H9 (cell line): Measurements from ENCODE around the gene GRIN2A. TPM values are rescaled to one million over a fixed set of nuclear protein-coding genes. Genes with fewer than 3 reads are reported as not detected.

Source experiments
- DNase-seq: peaks from one replicate; pipeline ENCODE4 v3.0.0-alpha.2; 2017
- H2AFZ ChIP-seq: one replicate; pipeline ENCODE4 v1.6.1; 2013; ENCODE audit warnings: mild to moderate bottlenecking, low read length, control low read depth, moderate library complexity
- H2AK5ac ChIP-seq: 2 replicates; pipeline ENCODE4 v1.6.1; 2013; ENCODE audit warnings: low read length, control low read depth, mixed read lengths; ENCODE audit not compliant: insufficient read length
- H2BK120ac ChIP-seq: one replicate; pipeline ENCODE4 v1.6.1; 2013; ENCODE audit warnings: low read depth, mild to moderate bottlenecking, low read length, control low read depth, inconsistent platforms; ENCODE audit not compliant: poor library complexity, severe bottlenecking
- H2BK12ac ChIP-seq: 2 replicates; pipeline ENCODE4 v1.6.1; 2013; ENCODE audit warnings: low read length, control low read depth, mixed read lengths, low read depth; ENCODE audit not compliant: insufficient read length
- H2BK15ac ChIP-seq: 2 replicates; pipeline ENCODE4 v1.6.1; 2013; ENCODE audit warnings: low read depth, low read length, control low read depth
- H2BK20ac ChIP-seq: one replicate; pipeline ENCODE4 v1.6.1; 2013; ENCODE audit warnings: low read depth, mild to moderate bottlenecking, low read length, control low read depth, inconsistent platforms; ENCODE audit not compliant: poor library complexity, severe bottlenecking
- H2BK5ac ChIP-seq: 2 replicates; pipeline ENCODE4 v1.6.1; 2013; ENCODE audit warnings: low read length, control low read depth, mixed read lengths; ENCODE audit not compliant: insufficient read length
- H3K14ac ChIP-seq: 2 replicates; pipeline ENCODE4 v1.6.1; 2013; ENCODE audit warnings: low read length, control low read depth; ENCODE audit not compliant: insufficient read depth
- H3K18ac ChIP-seq: 2 replicates; pipeline ENCODE4 v1.6.1; 2013; ENCODE audit warnings: low read depth, mild to moderate bottlenecking, mixed read lengths, low read length, control low read depth; ENCODE audit not compliant: insufficient read length
- H3K23ac ChIP-seq: 2 replicates; pipeline ENCODE4 v1.6.1; 2013; ENCODE audit warnings: low read length, control low read depth, mixed read lengths, low read depth; ENCODE audit not compliant: insufficient read length
- H3K23me2 ChIP-seq: 2 replicates; pipeline ENCODE4 v1.6.1; 2013; ENCODE audit warnings: low read depth, mild to moderate bottlenecking, mixed read lengths, low read length, control low read depth; ENCODE audit not compliant: insufficient read length, poor library complexity, severe bottlenecking
- H3K27ac ChIP-seq: 2 replicates; pipeline ENCODE4 v1.5.1; 2013; ENCODE audit warnings: low read length, control low read depth, mixed read lengths, low read depth; ENCODE audit not compliant: insufficient read length
- H3K27me3 ChIP-seq: 2 replicates; pipeline ENCODE4 v1.6.1; 2013; ENCODE audit warnings: low read length, control low read depth, inconsistent platforms; ENCODE audit not compliant: insufficient read depth
- H3K4ac ChIP-seq: 2 replicates; pipeline ENCODE4 v1.6.1; 2013; ENCODE audit warnings: low read depth, mild to moderate bottlenecking, control low read depth, inconsistent platforms, low read length, moderate library complexity
- H3K4me1 ChIP-seq: 2 replicates; pipeline ENCODE4 v1.6.1; 2013; ENCODE audit warnings: low read length, control low read depth, inconsistent platforms; ENCODE audit not compliant: insufficient read depth
- H3K4me2 ChIP-seq: 2 replicates; pipeline ENCODE4 v1.6.1; 2013; ENCODE audit warnings: low read length, control low read depth, mixed read lengths; ENCODE audit not compliant: insufficient read length, insufficient read depth
- H3K56ac ChIP-seq: 2 replicates; pipeline ENCODE4 v1.6.1; 2013; ENCODE audit warnings: low read depth, mild to moderate bottlenecking, mixed read lengths, low read length, control low read depth; ENCODE audit not compliant: insufficient read length
- H3K79me1 ChIP-seq: 2 replicates; pipeline ENCODE4 v1.6.1; 2013; ENCODE audit warnings: low read depth, mild to moderate bottlenecking, moderate library complexity, low read length, control low read depth, inconsistent platforms; ENCODE audit not compliant: insufficient read depth, poor library complexity, severe bottlenecking
- H3K79me2 ChIP-seq: 2 replicates; pipeline ENCODE4 v1.6.1; 2013; ENCODE audit warnings: low read length, control low read depth, inconsistent platforms; ENCODE audit not compliant: insufficient read depth
- H3K9ac ChIP-seq: 2 replicates; pipeline ENCODE4 v1.6.1; 2013; ENCODE audit warnings: low read length, control low read depth, mixed read lengths; ENCODE audit not compliant: insufficient read length; ENCODE audit errors: extremely low read depth
- H3K9me3 ChIP-seq: one replicate; pipeline ENCODE4 v1.6.1; 2013; ENCODE audit warnings: low read depth, low read length, inconsistent platforms; ENCODE audit not compliant: control insufficient read depth
- H3T11ph ChIP-seq: one replicate; pipeline ENCODE4 v1.6.1; 2013; ENCODE audit warnings: mild to moderate bottlenecking, low read length, control low read depth, inconsistent platforms
- H4K20me1 ChIP-seq: one replicate; pipeline ENCODE4 v1.6.1; 2013; ENCODE audit not compliant: control insufficient read depth, insufficient read length, insufficient read depth
- H4K5ac ChIP-seq: 2 replicates; pipeline ENCODE4 v1.6.1; 2013; ENCODE audit warnings: low read depth, mild to moderate bottlenecking, mixed read lengths, low read length, control low read depth; ENCODE audit not compliant: insufficient read length
- H4K8ac ChIP-seq: replicated peaks from 2 replicates; pipeline ENCODE4 v1.6.1; 2013; ENCODE audit warnings: low read length, control low read depth, mixed read lengths, low read depth; ENCODE audit not compliant: insufficient read length
- H4K91ac ChIP-seq: 2 replicates; pipeline ENCODE4 v1.6.1; 2013; ENCODE audit warnings: low read depth, mild to moderate bottlenecking, moderate library complexity, mixed read lengths, low read length, control low read depth; ENCODE audit not compliant: insufficient read length
- H3K27ac Mint-ChIP-seq, 3 experiments: 2 replicates in 2 of 3; 3 replicates in 1 of 3; pipeline ENCODE4 v1.8.0; 2020 to 2021; ENCODE audit warnings: mixed read lengths in 3 of 3, mild to moderate bottlenecking in 1 of 3, moderate library complexity in 1 of 3
- H3K27me3 Mint-ChIP-seq: 2 replicates; pipeline ENCODE4 v1.8.0; 2021; ENCODE audit warnings: low read depth, mild to moderate bottlenecking, moderate library complexity, mixed read lengths
- H3K36me3 Mint-ChIP-seq, 3 experiments: 2 replicates in 2 of 3; 3 replicates in 1 of 3; pipeline ENCODE4 v1.8.0; 2020 to 2021; ENCODE audit warnings: low read depth in 3 of 3, mixed read lengths in 3 of 3; ENCODE audit not compliant: insufficient read depth in 1 of 3
- H3K4me1 Mint-ChIP-seq, 2 experiments: 2 replicates each; pipeline ENCODE4 v1.8.0; 2020; ENCODE audit warnings: mixed read lengths in 2 of 2
- H3K4me3 Mint-ChIP-seq, 2 experiments: 2 replicates in 1 of 2; 3 replicates in 1 of 2; pipeline ENCODE4 v1.8.0; 2020 to 2021; ENCODE audit warnings: mild to moderate bottlenecking in 2 of 2, mixed read lengths in 2 of 2, moderate library complexity in 1 of 2
- H3K9me3 Mint-ChIP-seq, 2 experiments: 2 replicates in 1 of 2; 3 replicates in 1 of 2; pipeline ENCODE4 v1.8.0; 2020; ENCODE audit warnings: mild to moderate bottlenecking in 2 of 2, mixed read lengths in 2 of 2, moderate library complexity in 1 of 2
- WGBS: extraction: QIAGEN DNeasy Blood & Tissue Kit; methylation state at CpG from one replicate; pipeline ENCODE4 v1.1.7; 2013; ENCODE audit warnings: missing lambda C conversion rate, low lambda C conversion rate, mixed read lengths; ENCODE audit not compliant: insufficient read length; ENCODE audit errors: extremely low coverage; 5-methylcytosine and 5-hydroxymethylcytosine counted together
- total RNA-seq: library from RNA; stranded (reverse); gene quantifications from 2 replicates; pipeline ENCODE4 v1.2.1, GENCODE V29; 2021
- TF ChIP-seq, protein P1 (sequence below): fragments of 200-600 bp; sonication (generic); conservative IDR thresholded peaks from 3 replicates; pipeline ENCODE4 v1.8.0; 2021; ENCODE audit warnings: antibody characterized with exemption, mild to moderate bottlenecking

The GRIN2A gene
- total RNA-seq, 1 experiment from 2014 or later, result 1.5 TPM

DNA sequence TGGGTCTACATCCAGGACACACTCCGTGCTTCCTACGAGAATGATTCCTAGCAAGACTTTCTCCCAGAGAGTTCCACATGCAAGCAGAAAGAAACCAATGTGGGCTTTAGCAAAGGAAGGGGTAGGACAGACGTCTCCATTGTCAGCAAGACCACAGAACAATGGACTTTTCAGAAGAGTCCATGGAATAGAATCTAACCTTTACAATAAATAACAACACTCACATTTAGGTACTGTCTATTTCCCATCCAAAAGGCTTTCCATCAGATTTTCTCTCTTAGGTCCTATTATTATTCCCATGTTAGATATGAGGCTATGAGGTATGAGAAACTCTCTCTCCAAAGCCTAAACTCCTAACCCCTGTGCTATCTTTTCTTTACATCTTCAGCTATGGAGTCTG lies 360.9 kb downstream of the GRIN2A start:
- Histone ChIP-seq H4K8ac (no peak overlapping the region), H4K91ac (no peak overlapping the region), H3K9ac (no peak overlapping the region), H2AFZ (no peak overlapping the region), H3K27ac (no peak overlapping the region), H3K4me2 (peak overlapping the region; percentile 44), H2BK12ac (no peak overlapping the region), H2BK120ac (no peak overlapping the region), H2BK15ac (no peak overlapping the region), H3T11ph (no peak overlapping the region), H3K4ac (no peak overlapping the region), H3K56ac (no peak overlapping the region), H3K14ac (no peak overlapping the region), H2BK20ac (no peak overlapping the region), H4K20me1 (no peaks in the 10 kb centered on the region), H3K27me3 (no peaks in the 10 kb centered on the region; the same call in 1 of the 2 replicates), H3K18ac (no peak overlapping the region), H2BK5ac (no peak overlapping the region), H3K23ac (no peak overlapping the region), H3K79me2 (no peaks in the 10 kb centered on the region), H3K9me3 (no peaks in the 10 kb centered on the region), H3K23me2 (no peaks in the 10 kb centered on the region), H2AK5ac (no peak overlapping the region), H4K5ac (no peak overlapping the region), H3K4me1 (peaks cover 17% of the 10 kb centered on the region; the same call in 1 of the 2 replicates), H3K79me1 (no peaks in the 10 kb centered on the region)
- TF ChIP-seq, protein P1, sequence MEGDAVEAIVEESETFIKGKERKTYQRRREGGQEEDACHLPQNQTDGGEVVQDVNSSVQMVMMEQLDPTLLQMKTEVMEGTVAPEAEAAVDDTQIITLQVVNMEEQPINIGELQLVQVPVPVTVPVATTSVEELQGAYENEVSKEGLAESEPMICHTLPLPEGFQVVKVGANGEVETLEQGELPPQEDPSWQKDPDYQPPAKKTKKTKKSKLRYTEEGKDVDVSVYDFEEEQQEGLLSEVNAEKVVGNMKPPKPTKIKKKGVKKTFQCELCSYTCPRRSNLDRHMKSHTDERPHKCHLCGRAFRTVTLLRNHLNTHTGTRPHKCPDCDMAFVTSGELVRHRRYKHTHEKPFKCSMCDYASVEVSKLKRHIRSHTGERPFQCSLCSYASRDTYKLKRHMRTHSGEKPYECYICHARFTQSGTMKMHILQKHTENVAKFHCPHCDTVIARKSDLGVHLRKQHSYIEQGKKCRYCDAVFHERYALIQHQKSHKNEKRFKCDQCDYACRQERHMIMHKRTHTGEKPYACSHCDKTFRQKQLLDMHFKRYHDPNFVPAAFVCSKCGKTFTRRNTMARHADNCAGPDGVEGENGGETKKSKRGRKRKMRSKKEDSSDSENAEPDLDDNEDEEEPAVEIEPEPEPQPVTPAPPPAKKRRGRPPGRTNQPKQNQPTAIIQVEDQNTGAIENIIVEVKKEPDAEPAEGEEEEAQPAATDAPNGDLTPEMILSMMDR, result no peak
- no peaks in the 10 kb centered on the region for H3K9me3 Mint-ChIP-seq
- peak overlapping the region; percentile 40 to 89 (median 85) for H3K27ac Mint-ChIP-seq
- H3K4me1 Mint-ChIP-seq, result peaks cover 84 to 91% of the 10 kb centered on the region in 2 experiments
- WGBS, result no CpG with 5 or more reads among the region's 3 CpGs
- H3K4me3 Mint-ChIP-seq, result peak overlapping the region in 1 of 2 experiments; percentile 58; a peak in 1 of 5 replicates
- peaks cover 12% of the 10 kb centered on the region for H3K27me3 Mint-ChIP-seq
- no peaks in the 10 kb centered on the region; a peak in 1 of 7 replicates for H3K36me3 Mint-ChIP-seq
- DNase-seq, result no peak
